Fibroblast of skin of right quadriceps (primary cell): ENCODE results near the gene C1D.
"Not testable (repeated sequence)": the region's sequence is repeated elsewhere in the genome, so short reads cannot be mapped to it uniquely, and the experiment has no call there.

Experiments
- DNase-seq: peaks from one replicate; pipeline ENCODE4 v3.0.0-alpha.2; 2013

C1D gene

GRCh38 chr2:68062680-68063387 is at the start of gene C1D:
Gene C1D, minus strand, starts transcription at chr2:68063004. Its CDS starts 15,694 bp downstream, at chr2:68047310.
- DNase-seq: peak; percentile 91

DNA sequence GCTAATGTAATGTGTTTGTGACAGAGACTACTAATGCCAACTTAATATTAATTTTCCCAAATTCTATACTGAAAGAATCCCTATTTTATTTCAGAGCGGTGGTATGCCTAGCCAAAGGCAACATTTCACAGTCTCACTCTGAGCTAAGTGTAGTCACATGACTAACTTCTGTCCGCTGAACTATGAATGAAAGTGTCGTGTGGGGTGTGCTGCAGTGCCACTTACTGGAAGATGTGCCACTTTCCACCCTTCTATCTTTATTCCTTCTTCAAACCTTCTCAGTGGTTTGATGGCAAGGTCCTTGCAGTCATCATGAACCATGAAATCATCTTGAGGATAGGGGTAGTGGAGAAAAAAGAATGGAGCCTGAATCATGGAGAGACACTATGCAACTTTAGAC is 47.3 kb upstream of the C1D start:
- no peak for DNase-seq

DNA sequence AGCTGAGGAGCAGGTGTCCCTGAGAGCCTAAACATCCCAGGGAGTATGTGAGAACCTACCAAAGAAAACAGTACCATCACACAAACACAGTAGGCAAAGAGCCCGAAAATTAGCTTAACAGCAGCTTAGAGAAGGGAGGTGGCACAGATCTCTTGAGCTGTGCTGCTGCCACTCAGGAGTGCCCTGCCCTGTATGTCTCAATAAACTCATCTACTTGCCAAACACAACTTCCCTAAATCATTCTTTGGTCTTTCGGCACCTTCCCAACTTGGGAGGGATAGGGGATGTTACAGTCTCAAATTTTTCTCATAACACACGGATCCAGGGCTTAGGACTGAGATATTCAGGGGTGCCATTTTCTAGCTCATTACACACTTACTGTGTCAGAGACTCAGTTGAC is 45.3 kb upstream of the C1D start:
- DNase-seq: no peak

- no peak for DNase-seq
These were observed 44.7 kb upstream of the C1D start for GRCh38 chr2:68107475-68107874.

- no peak for DNase-seq
These were observed 41.5 kb upstream of the C1D start for GRCh38 chr2:68104111-68104835.

- peak; percentile 22 for DNase-seq
These were observed 40.9 kb upstream of the C1D start for GRCh38 chr2:68103709-68104055.

DNA sequence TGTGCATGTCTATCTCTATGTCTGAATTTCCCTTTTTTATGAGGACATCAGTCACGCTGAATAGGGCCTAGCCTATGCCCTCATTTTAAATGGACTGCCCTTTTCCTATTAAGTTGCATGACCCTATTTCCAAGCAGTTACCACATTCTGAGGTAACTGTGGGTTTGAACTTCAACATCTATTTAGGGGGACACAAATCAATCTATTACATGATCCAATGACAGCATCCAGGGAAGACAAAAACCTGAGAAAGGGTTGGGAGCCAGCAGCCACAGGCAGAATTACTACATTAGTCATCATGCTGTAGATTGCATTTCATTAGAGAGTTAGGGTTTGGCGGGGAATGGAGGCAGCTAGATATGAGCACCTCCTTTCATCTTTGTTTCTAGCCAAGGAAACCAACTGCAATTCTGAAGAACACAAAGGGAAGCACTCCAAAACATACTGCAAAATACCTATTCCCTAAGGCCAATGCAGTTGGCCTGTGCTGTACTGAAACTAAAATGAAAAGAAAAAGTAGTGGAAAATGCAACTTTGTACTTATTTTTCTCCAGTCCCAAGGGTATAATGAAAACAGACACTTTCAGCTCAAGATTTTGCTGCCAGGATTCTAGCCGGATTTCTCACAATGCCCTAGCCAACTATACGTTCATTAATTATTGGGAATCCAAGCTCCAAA is 40.4 kb upstream of the C1D start:
- peak; percentile 50 for DNase-seq

DNA sequence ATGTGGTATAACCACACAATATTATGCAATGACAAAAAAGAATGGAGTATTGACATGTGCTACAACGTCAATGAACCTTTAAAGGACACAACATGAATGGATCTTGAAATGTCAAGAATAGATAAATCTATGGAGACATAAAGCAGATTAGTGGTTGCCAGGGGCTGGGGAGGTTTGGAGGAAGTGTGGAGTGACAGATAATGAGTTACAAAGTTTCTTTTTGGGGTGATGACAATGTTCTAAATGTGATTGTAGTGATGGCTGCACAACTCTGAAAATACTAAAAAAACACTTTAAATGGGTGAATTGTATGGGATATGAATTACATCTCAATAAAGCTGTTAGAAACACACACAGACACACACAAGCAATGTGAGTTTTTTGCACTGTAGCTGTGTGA is 37.4 kb upstream of the C1D start:
- no peak for DNase-seq

DNA sequence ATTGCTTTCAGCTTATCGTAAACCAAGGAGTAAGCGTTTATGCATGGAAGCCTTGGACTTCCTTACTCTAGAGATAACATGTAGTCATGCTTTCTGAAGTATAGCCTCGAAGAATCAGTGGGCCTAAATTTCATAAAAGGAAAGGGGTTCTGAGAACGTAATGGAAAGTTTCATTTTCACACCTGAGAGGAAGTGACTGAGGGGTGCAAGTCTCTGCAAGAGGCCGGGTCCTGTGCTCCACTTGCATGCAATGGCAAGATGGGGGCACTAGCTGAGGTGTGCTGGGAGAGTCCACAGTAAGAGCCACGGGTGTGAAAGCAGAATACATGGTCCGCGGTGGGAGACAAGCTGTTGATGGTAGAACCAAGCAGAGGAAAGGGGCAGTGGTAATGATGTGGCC is 36.5 kb upstream of the C1D start:
- DNase-seq: no peak

- DNase-seq: no peak
These were observed 35.5 kb upstream of the C1D start for GRCh38 chr2:68098291-68098797.

- DNase-seq: no peak
These were observed 31.3 kb upstream of the C1D start for GRCh38 chr2:68094111-68094510.

DNA sequence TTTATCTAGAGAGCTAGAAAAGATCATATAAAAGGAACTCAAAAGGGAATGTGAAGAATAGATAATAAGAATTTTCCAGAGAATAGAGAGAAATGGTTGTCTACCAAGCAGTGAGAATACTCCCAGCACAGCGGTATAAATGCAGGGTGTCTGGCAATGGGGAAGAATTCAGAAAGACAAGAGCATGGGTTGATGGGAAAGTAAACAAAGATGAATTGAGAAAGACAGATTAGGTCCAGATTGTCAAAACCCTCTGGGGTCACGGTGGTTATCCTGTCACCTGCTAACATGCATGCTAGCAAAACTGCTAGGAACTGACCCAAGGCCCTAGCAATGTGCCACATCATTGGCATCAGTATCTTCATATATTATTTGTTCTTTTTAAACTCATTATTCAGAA is 30.8 kb upstream of the C1D start:
- no peak for DNase-seq

DNA sequence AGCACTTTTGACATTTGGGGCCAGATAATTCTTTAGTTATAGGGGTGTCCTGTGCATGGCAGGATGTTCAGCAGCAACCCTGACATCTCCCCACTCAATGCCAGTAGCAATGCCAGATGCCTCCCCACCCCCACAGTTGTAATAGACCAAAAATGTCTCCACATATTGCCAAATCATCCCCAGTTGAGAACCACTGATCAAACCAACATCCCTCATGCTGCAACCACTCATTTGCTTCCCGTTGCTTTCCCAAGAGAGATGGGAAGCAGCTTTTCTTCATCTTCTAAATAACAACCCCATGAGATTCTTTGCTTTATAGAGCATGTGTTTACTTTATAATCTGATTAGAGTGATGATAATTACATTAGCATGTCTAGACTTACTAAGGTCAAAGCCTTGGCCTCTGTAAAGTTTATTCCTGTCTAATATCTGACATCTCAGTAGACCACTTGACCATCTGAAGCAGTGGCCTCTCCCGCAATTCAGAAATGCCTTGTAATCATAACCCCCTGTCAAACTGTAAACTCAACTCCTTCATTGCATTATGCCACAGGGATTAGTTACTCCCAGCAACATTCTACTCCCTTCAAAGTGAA is 28.7 kb upstream of the C1D start:
- no peak for DNase-seq

DNA sequence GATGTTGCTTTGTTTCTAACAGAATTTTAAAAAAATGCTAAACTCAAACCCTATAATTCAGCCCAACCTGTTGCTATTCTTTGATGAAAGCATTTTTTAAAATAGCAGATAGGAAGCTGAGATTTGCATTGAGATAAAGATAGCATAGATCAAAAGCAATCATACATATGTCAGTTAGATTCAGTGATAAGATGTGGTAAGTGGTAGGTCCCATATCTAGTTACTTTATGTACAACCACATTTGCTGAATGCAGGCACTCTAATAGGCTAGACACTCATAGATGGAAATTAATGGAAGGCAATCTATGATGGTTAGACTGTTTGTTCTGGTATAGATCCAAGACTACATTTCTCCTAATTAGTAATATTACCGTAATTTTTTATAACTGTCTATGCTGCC is 27.2 kb upstream of the C1D start:
- no peak for DNase-seq

GRCh38 chr2:68088940-68089339 is 26.1 kb upstream of the C1D start:
- no peak for DNase-seq

- DNase-seq: no peak
These were observed 23.4 kb upstream of the C1D start for GRCh38 chr2:68086166-68086565.

DNA sequence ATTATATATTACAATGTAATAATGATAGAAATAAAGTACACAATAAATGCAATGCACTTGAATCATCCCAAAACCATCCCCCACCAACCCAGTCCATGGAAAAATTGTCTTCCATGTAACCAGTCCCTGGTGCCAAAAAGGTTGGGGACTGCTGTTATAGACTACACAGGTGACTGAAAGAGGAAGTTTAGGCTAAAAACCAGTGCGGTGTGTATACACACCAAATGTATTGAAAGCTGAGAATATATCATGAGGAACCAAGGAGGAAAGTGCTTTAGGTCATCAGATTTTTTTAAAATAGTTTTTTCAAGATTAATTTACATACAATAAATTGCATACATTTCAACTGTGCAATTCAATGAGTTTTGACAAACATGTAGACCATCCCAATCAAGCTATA is 20.5 kb upstream of the C1D start:
- DNase-seq: no peak

DNA sequence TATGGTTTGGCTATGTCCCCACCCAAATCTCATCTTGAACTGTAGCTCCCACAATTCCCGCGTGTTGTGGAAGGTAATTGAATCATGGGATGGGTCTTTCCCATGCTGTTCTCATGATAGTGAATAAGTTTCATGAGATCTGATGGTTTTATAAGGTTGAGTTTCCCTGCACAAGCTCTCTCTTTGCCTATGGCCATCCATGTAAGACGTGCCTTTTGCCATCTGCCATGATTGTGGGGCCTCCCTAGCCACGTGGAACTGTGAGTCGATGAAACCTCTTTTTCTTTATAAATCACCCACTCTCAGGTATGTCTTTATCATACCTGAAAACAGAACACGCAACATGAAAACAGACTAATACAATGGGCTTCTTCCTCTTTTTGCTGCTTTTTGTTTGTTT is 11.2 kb upstream of the C1D start:
- no peak for DNase-seq

- DNase-seq: not testable (repeated sequence)
These were observed 1.2 kb upstream of the C1D start for GRCh38 chr2:68063797-68064646.

- DNase-seq: no peak
These were observed 2.2 kb downstream of the C1D start for GRCh38 chr2:68060652-68061051.

- no peak for DNase-seq
These were observed 2.8 kb downstream of the C1D start for GRCh38 chr2:68059784-68060525.
